ENCODE measurements around the gene CAPZB. TPM values are rescaled to one million over a fixed set of nuclear protein-coding genes. Genes with fewer than 3 reads are reported as not detected.
A peak's percentile ranks its signal among the peaks of the same experiment; 100 is the strongest.

Gene CAPZB
- polyA plus RNA-seq, 3 donors = 290 to 504 (median 407) TPM

GRCh38 chr1:19387045-19387467 is 98.3 kb downstream of the CAPZB start:
- H3K4me2 ChIP-seq (replicated peaks; ENCODE audit: extremely low read depth, low read length, poor library complexity, severe bottlenecking) = no peak overlapping the region
- no peak overlapping the region for H3K4me3 Mint-ChIP-seq

GRCh38 chr1:19385869-19386591 is 99.3 kb downstream of the CAPZB start:
- H3K36me3 Mint-ChIP-seq = peaks cover 63 to 77% of the 10 kb centered on the region in 2 donors
- no peaks in the 10 kb centered on the region for H3K27me3 ChIP-seq (ENCODE audit: control insufficient read depth in 2 of 2, insufficient read depth in 2 of 2, low read length in 2 of 2)
- peaks cover 45 to 80% of the 10 kb centered on the region in 2 donors for H3K36me3 ChIP-seq (replicated peaks in 1 of 2; ENCODE audit: control insufficient read depth in 1 of 2, insufficient read depth in 2 of 2, low read length in 2 of 2)
- H3K9me3 ChIP-seq (replicated peaks in 1 of 2; ENCODE audit: control insufficient read depth in 1 of 2, insufficient read depth in 1 of 2, low read length in 2 of 2) = no peaks in the 10 kb centered on the region
- H3K9ac ChIP-seq (ENCODE audit: insufficient read depth, low read length, poor library complexity, severe bottlenecking) = no peak overlapping the region
- no peaks in the 10 kb centered on the region for H3K27me3 Mint-ChIP-seq (ENCODE audit: low read depth in 3 of 3)
- peaks cover 54% of the 10 kb centered on the region for H3K79me2 ChIP-seq (ENCODE audit: insufficient read depth, low read length)
- DNase-seq = no peak
- intact Hi-C loops (cut with micrococcal nuclease) = no loop called here
- TF ChIP-seq CTCF (IDR thresholded peaks at IDR 0.05) = no peak
- H3K4me2 ChIP-seq (replicated peaks; ENCODE audit: extremely low read depth, low read length, poor library complexity, severe bottlenecking) = no peak overlapping the region
- H3K9me3 Mint-ChIP-seq = no peaks in the 10 kb centered on the region
- H3K27ac Mint-ChIP-seq = peak overlapping the region in 2 of 7 donors; percentile 3 to 18
- H3K4me1 Mint-ChIP-seq = peaks cover 15% of the 10 kb centered on the region
- H4K20me1 ChIP-seq (ENCODE audit: insufficient read depth, low read length) = peaks cover 100% of the 10 kb centered on the region
- peaks cover 7 to 9% of the 10 kb centered on the region in 2 donors for H3K4me1 ChIP-seq (ENCODE audit: control insufficient read depth in 1 of 2, insufficient read depth in 2 of 2, low read length in 2 of 2)
- 100% methylated on average over 14 of the region's 15 CpGs for WGBS (ENCODE audit: insufficient coverage)
- H3K27ac ChIP-seq (ENCODE audit: low read depth in 1 of 2, low read length in 2 of 2) = no peak overlapping the region
- no peak overlapping the region for H3K4me3 ChIP-seq (replicated peaks in 1 of 3; ENCODE audit: low read depth in 2 of 3, low read length in 3 of 3)
- no peak overlapping the region for H3K4me3 Mint-ChIP-seq
- H2AFZ ChIP-seq (ENCODE audit: insufficient read depth, low read depth, low read length, poor library complexity, severe bottlenecking) = no peak overlapping the region

More at GRCh38 chr1:19387045-19387467, 98.3 kb downstream of the CAPZB start:
- Histone ChIP-seq H4K20me1 (ENCODE audit: insufficient read depth, low read length) (peaks cover 100% of the 10 kb centered on the region), H2AFZ (ENCODE audit: insufficient read depth, low read depth, low read length, poor library complexity, severe bottlenecking) (no peak overlapping the region), H3K27me3 (ENCODE audit: control insufficient read depth in 2 of 2, insufficient read depth in 2 of 2, low read length in 2 of 2) (no peaks in the 10 kb centered on the region), H3K4me1 (ENCODE audit: control insufficient read depth in 1 of 2, insufficient read depth in 2 of 2, low read length in 2 of 2) (peaks cover 17 to 19% of the 10 kb centered on the region in 2 donors), H3K27ac (ENCODE audit: low read depth in 1 of 2, low read length in 2 of 2) (no peak overlapping the region), H3K36me3 (replicated peaks in 1 of 2; ENCODE audit: control insufficient read depth in 1 of 2, insufficient read depth in 2 of 2, low read length in 2 of 2) (peaks cover 43 to 69% of the 10 kb centered on the region in 2 donors), H3K79me2 (ENCODE audit: insufficient read depth, low read length) (peaks cover 64% of the 10 kb centered on the region), H3K4me3 (replicated peaks in 1 of 3; ENCODE audit: low read depth in 2 of 3, low read length in 3 of 3) (no peak overlapping the region), H3K9ac (ENCODE audit: insufficient read depth, low read length, poor library complexity, severe bottlenecking) (no peak overlapping the region), H3K9me3 (replicated peaks in 1 of 2; ENCODE audit: control insufficient read depth in 1 of 2, insufficient read depth in 1 of 2, low read length in 2 of 2) (no peaks in the 10 kb centered on the region)
- 95% methylated on average over 3 of the region's 4 CpGs for WGBS (ENCODE audit: insufficient coverage)
- intact Hi-C loops (cut with micrococcal nuclease) = no loop called here
- no peak for TF ChIP-seq CTCF (IDR thresholded peaks at IDR 0.05)
- peak overlapping the region in 2 of 7 donors; percentile 45 to 50 for H3K27ac Mint-ChIP-seq
- no peak for DNase-seq
- H3K36me3 Mint-ChIP-seq = peaks cover 54 to 68% of the 10 kb centered on the region in 2 donors
- H3K27me3 Mint-ChIP-seq (ENCODE audit: low read depth in 3 of 3) = no peaks in the 10 kb centered on the region
- peaks cover 0 to 3% (median 0%) of the 10 kb centered on the region in 7 donors for H3K9me3 Mint-ChIP-seq
- H3K4me1 Mint-ChIP-seq = peaks cover 25% of the 10 kb centered on the region

All from CD14-positive monocyte (primary cell).